Breast epithelium (tissue), 3 donors: ENCODE results near the gene RWDD4.

ENCODE experiments used
- POLR2A ChIP-seq: fragments of 450-650 bp; IDR thresholded peaks from one replicate; pipeline ENCODE4 v1.6.1; 2016; ENCODE audit warnings: antibody characterized with exemption, mild to moderate bottlenecking, moderate library complexity
- TF ChIP-seq, protein P1 (sequence below), 3 donors: fragments of 450-650 bp; IDR thresholded peaks; one replicate each; pipeline ENCODE4 v1.5.1; 2016 to 2017; ENCODE audit warnings: antibody characterized with exemption in 3 of 3, mild to moderate bottlenecking in 3 of 3, moderate library complexity in 3 of 3

DNA sequence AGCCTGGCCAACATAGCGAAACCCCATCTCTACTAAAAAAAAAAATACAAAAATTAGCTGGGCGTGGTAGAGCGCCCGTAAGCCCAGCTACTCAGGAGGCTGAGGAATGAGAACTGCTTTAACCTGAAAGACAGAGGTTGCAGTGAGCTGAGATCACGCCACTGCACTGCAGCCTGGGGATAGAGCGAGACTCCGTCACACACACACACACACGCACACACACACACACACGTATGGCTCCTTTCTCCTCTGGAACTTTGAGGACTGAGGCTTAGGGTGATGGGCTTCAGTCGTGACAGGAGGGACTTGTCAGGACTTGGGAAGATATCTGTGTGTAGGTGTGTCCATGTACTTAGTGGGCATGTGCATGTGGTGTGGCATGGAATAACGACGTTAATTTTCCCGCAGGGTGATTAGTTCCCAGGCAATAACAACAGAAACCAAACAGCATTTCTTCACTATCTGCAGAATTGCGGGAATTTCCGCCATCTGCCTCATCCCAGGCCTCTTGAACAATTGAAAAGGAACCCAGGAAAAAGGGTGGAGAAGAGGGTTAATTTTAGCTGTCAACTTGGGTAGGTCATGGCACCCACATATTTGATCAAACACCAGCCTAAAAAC is 47.7 kb downstream of the RWDD4 start:
- no peak for TF ChIP-seq POLR2A
- TF ChIP-seq, protein P1, sequence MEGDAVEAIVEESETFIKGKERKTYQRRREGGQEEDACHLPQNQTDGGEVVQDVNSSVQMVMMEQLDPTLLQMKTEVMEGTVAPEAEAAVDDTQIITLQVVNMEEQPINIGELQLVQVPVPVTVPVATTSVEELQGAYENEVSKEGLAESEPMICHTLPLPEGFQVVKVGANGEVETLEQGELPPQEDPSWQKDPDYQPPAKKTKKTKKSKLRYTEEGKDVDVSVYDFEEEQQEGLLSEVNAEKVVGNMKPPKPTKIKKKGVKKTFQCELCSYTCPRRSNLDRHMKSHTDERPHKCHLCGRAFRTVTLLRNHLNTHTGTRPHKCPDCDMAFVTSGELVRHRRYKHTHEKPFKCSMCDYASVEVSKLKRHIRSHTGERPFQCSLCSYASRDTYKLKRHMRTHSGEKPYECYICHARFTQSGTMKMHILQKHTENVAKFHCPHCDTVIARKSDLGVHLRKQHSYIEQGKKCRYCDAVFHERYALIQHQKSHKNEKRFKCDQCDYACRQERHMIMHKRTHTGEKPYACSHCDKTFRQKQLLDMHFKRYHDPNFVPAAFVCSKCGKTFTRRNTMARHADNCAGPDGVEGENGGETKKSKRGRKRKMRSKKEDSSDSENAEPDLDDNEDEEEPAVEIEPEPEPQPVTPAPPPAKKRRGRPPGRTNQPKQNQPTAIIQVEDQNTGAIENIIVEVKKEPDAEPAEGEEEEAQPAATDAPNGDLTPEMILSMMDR (IDR thresholded peaks at IDR 0.05): no peak
